Measurements from ENCODE around the gene GAS2L3. TPM values are rescaled to one million over a fixed set of nuclear protein-coding genes. Genes with fewer than 3 reads are reported as not detected.

The GAS2L3 gene
- total RNA-seq, 1 donor from 2014 or later, result 55.1 TPM

DNA sequence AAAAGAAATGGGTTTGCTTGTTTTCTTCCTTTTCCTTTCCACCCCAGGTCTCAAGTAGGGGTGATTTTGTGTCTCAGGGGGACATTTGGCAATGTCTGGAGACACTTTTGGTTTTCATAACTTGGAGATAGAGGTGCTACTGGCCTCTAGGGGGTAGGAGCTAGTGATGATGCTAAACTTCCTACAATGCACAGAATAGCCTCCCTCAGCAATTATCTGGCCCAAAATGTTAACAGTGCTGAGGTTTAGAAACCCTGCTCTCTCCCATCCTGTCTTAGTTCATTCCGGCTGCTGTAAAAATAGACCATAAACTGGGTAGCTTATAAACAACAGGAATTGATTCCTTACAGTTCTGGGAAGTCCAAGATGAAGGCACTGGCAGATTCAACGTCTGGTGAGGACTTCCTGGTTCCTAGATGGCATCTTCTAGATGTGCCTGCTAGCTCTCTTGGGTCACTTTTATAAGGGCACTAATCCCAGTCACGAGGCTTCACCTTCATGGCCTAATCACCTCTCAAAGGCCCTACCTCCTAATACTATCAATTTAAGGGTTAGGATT lies 7.4 kb upstream of the GAS2L3 start:
- Mint-ChIP-seq H3K27ac (no peak overlapping the region), H3K4me3 (ENCODE audit: low read depth) (no peak overlapping the region), H3K36me3 (ENCODE audit: insufficient read depth) (no peaks in the 10 kb centered on the region), H3K27me3 (peaks cover 12% of the 10 kb centered on the region), H3K9me3 (ENCODE audit: low read depth) (no peaks in the 10 kb centered on the region), H3K4me1 (ENCODE audit: low read depth) (peaks cover 4% of the 10 kb centered on the region)
- no peak for DNase-seq (ENCODE audit: low spot score, unreplicated experiment)
- TF ChIP-seq, protein P1, sequence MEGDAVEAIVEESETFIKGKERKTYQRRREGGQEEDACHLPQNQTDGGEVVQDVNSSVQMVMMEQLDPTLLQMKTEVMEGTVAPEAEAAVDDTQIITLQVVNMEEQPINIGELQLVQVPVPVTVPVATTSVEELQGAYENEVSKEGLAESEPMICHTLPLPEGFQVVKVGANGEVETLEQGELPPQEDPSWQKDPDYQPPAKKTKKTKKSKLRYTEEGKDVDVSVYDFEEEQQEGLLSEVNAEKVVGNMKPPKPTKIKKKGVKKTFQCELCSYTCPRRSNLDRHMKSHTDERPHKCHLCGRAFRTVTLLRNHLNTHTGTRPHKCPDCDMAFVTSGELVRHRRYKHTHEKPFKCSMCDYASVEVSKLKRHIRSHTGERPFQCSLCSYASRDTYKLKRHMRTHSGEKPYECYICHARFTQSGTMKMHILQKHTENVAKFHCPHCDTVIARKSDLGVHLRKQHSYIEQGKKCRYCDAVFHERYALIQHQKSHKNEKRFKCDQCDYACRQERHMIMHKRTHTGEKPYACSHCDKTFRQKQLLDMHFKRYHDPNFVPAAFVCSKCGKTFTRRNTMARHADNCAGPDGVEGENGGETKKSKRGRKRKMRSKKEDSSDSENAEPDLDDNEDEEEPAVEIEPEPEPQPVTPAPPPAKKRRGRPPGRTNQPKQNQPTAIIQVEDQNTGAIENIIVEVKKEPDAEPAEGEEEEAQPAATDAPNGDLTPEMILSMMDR (IDR thresholded peaks at IDR 0.05; ENCODE audit: unreplicated experiment), result no peak

DNA sequence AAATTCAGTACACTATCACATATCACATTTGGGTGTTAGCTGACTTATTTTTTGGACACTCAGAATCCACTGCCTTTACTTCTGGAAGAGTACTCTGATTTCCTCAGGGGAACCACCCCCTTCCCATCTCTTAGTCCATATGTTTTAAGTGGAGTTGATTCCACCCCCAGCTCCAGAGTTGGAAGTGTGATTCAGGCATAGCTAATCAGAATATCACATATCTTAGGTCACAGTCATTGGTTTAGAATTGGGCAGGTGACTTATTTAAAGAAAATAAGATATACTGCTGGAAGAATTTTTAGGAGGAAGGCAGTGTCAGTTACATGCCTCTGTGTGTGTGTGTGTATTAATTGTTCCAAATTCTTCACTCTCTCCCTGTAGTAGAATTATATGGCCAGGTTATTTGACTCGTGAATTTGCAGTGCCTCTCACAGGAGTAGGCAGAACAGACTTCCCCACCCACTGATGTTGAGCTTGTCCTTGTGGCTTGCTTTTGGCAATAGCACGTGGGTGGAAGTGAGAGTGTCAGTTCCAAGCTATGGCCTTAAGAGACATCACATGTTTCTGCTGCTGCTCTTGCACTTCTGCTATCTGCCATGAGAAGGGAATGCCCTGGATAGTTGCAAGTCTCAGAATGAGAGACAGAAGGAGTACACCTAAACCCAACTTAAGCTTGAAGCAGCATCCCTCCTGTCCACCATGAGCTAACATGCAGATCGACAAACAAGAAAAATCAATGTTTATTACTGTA lies 6.4 kb upstream of the GAS2L3 start:
- TF ChIP-seq, protein P1 (IDR thresholded peaks at IDR 0.05; ENCODE audit: unreplicated experiment), result no peak
- Mint-ChIP-seq H3K4me1 (ENCODE audit: low read depth) (peaks cover 4% of the 10 kb centered on the region), H3K27ac (no peak overlapping the region), H3K36me3 (ENCODE audit: insufficient read depth) (no peaks in the 10 kb centered on the region), H3K4me3 (ENCODE audit: low read depth) (no peak overlapping the region), H3K27me3 (peaks cover 20% of the 10 kb centered on the region), H3K9me3 (ENCODE audit: low read depth) (no peaks in the 10 kb centered on the region)
- DNase-seq (ENCODE audit: low spot score, unreplicated experiment), result no peak

DNA sequence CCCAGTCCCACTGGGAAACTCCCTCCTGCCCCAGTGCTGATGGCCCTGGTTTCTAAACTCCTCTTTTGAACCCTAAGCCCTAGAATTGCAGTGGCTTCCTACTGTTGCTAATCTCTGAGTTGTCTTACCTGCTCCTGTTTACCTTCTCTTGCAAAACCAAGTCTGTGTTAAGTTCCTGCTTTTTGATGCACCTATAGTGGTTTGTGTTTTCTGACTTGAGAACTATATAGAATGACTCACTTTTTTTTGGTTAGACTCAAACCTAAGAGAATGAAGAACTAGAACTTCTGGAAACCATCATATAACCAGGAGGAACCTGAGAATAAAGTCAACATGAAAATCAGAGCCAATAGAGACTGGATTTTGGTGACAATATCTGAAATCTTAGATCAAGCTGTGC lies 5.5 kb upstream of the GAS2L3 start:
- TF ChIP-seq, protein P1 (IDR thresholded peaks at IDR 0.05; ENCODE audit: unreplicated experiment), result no peak
- peaks cover 24% of the 10 kb centered on the region for H3K27me3 Mint-ChIP-seq
- DNase-seq (ENCODE audit: low spot score, unreplicated experiment), result no peak
- H3K9me3 Mint-ChIP-seq (ENCODE audit: low read depth), result no peaks in the 10 kb centered on the region
- no peak overlapping the region for H3K4me3 Mint-ChIP-seq (ENCODE audit: low read depth)
- H3K4me1 Mint-ChIP-seq (ENCODE audit: low read depth), result peaks cover 5% of the 10 kb centered on the region
- no peaks in the 10 kb centered on the region for H3K36me3 Mint-ChIP-seq (ENCODE audit: insufficient read depth)
- H3K27ac Mint-ChIP-seq, result no peak overlapping the region

DNA sequence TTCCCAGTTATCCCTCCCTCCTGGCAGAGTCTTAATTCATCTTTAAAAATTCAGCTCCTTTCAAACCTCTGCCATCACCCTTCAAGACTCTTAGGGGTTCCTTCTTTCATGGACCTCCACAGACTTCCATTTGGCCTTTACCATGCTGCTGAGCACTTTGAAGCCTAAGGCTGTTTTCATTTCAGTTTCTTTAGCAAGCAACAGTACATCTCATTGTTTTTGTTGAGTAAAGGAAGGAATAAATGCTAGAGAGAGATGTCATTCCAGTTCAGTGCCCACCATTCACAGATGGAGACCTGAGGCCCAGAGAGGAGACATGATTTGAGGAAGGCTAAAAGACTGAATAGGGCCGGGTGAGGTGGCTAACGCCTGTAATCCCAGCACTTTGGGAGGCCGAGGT lies 1.3 kb upstream of the GAS2L3 start:
- TF ChIP-seq, protein P1 (IDR thresholded peaks at IDR 0.05; ENCODE audit: unreplicated experiment), result no peak
- Mint-ChIP-seq H3K4me1 (ENCODE audit: low read depth) (peaks cover 18% of the 10 kb centered on the region), H3K36me3 (ENCODE audit: insufficient read depth) (no peaks in the 10 kb centered on the region), H3K27ac (no peak overlapping the region), H3K27me3 (peaks cover 16% of the 10 kb centered on the region), H3K9me3 (ENCODE audit: low read depth) (no peaks in the 10 kb centered on the region), H3K4me3 (ENCODE audit: low read depth) (peak overlapping the region; percentile 51)
- no peak for DNase-seq (ENCODE audit: low spot score, unreplicated experiment)

DNA sequence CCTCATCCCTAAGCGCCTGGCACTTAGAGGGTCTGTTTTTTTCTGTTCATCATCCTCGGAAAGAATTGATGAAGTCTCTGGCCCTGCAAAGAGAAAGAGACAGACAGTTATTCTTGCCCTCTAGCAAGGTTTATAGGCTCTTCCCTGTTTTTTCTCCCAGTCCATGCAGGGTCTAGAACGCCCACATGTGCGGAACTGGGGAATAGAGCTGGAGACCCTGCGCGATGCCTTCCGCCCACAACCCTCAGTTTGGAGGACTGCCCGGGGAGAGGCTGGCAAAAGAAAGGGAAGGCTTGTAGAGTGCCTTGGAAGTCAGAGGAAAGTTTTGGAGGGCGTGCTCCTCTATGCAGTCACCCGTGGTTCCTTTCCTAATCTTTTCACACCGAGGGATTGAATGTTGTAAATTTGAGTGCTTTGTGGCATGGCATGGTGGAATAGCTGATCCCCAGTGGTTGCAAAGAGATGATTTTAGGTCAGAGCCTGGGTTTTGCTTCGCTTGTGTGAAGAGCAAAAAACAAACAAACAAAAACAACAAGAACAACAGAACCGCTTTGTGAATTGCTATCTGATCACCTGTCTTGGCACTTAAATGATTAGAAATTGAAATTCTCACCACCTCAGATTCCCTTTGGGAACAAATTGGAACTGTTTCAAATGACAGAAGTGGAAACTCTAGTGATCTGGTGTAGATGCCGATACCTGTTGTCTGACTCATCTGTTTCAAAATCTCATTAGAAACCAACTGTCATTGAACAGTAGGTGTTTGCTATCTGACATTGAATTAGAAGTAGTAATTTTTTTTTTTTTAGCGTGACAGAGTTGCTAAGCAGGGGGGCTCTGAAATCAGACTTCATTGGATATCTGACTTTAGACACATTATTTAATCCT lies 947 bp downstream of the GAS2L3 start:
- Mint-ChIP-seq H3K4me3 (ENCODE audit: low read depth) (peak overlapping the region; percentile 98), H3K36me3 (ENCODE audit: insufficient read depth) (peaks cover 9% of the 10 kb centered on the region), H3K27ac (peak overlapping the region; percentile 99), H3K27me3 (peaks cover 16% of the 10 kb centered on the region), H3K4me1 (ENCODE audit: low read depth) (peaks cover 18% of the 10 kb centered on the region), H3K9me3 (ENCODE audit: low read depth) (no peaks in the 10 kb centered on the region)
- TF ChIP-seq, protein P1 (IDR thresholded peaks at IDR 0.05; ENCODE audit: unreplicated experiment), result no peak
- DNase-seq (ENCODE audit: low spot score, unreplicated experiment), result no peak

Data from progenitor cell of endocrine pancreas (in vitro differentiated cells).